ENCODE measurements around the gene LRPAP1.

GRCh38 chr4:3530663-3531254, 1.5 kb downstream of the LRPAP1 start:
- no peak for TF ChIP-seq CTCF (IDR thresholded peaks at IDR 0.05)
- no peak for TF ChIP-seq EP300 (IDR thresholded peaks at IDR 0.05)

Measured in sigmoid colon (tissue), 4 donors.